Uterus (tissue), 4 donors: Measurements from ENCODE around the gene KCNJ14. TPM values are rescaled to one million over a fixed set of nuclear protein-coding genes. Genes with fewer than 3 reads are reported as not detected.

ENCODE experiments used
- DNase-seq, 2 donors: peaks; one replicate each; pipeline ENCODE4 v3.0.0-alpha.2; 2019 to 2020
- H3K27ac ChIP-seq, 2 donors: fragments of 200-600 bp; sonication (generic); 1 replicate in 1 of 2; 2 replicates in 1 of 2; pipeline ENCODE4 v1.5.1; 2016 to 2018
- H3K27me3 ChIP-seq, 2 donors: fragments of 200-600 bp; sonication (generic); one replicate each; pipeline ENCODE4 v1.5.1; 2018 to 2019; ENCODE audit warnings: control low read depth in 1 of 2
- H3K36me3 ChIP-seq, 2 donors: fragments of 200-600 bp; sonication (generic); one replicate each; pipeline ENCODE4 v1.5.1; 2019; ENCODE audit warnings: control low read depth in 1 of 2
- H3K4me1 ChIP-seq, 2 donors: fragments of 200-600 bp; sonication (generic); one replicate each; pipeline ENCODE4 v1.5.1; 2018 to 2019; ENCODE audit warnings: control low read depth in 1 of 2
- H3K4me3 ChIP-seq, 2 donors: fragments of 200-600 bp; sonication (generic); 1 replicate in 1 of 2; 2 replicates in 1 of 2; pipeline ENCODE4 v1.5.1; 2018 to 2019; ENCODE audit warnings: mild to moderate bottlenecking in 1 of 2
- H3K9me3 ChIP-seq, 2 donors: fragments of 200-600 bp; sonication (generic); one replicate each; pipeline ENCODE4 v1.5.1; 2019; ENCODE audit warnings: control low read depth in 1 of 2
- POLR2A ChIP-seq, 2 donors: fragments of 450-650 bp; IDR thresholded peaks; one replicate each; pipeline ENCODE4 v1.6.1; 2016; ENCODE audit warnings: antibody characterized with exemption in 2 of 2, mild to moderate bottlenecking in 1 of 2, moderate library complexity in 1 of 2
- intact Hi-C: fragments of 100-400 bp; cut with DNase I; formaldehyde crosslinking; loops from one replicate; pipeline ENCODE4 v1.15.1; 2023; ENCODE audit warnings: low total_unique reads
- total RNA-seq, 4 donors: library from RNA; depleted of rRNA in 3 of 4; stranded (reverse); fragments of >200 nt in 3 of 4; gene quantifications; one replicate each; pipeline versions ENCODE4 v1.1.0 to v1.2.4, GENCODE V29; 2014 to 2023
- TF ChIP-seq, protein P1 (sequence below), 4 experiments: fragments of 200-600 bp in 2 of 4; fragments of 450-650 bp in 2 of 4; sonication (generic) in 2 of 4; IDR thresholded peaks; one replicate each; pipeline ENCODE4 v1.5.1; 2016 to 2019; ENCODE audit warnings: antibody characterized with exemption in 4 of 4, mild to moderate bottlenecking in 2 of 4, moderate library complexity in 1 of 4
- donor health status: DM: yes; HTN: yes; CAD: no.

Gene KCNJ14
- total RNA-seq, 4 donors from 2014 or later = 0.29 to 2.2 (median 1.2) TPM; not detected in 1

DNA sequence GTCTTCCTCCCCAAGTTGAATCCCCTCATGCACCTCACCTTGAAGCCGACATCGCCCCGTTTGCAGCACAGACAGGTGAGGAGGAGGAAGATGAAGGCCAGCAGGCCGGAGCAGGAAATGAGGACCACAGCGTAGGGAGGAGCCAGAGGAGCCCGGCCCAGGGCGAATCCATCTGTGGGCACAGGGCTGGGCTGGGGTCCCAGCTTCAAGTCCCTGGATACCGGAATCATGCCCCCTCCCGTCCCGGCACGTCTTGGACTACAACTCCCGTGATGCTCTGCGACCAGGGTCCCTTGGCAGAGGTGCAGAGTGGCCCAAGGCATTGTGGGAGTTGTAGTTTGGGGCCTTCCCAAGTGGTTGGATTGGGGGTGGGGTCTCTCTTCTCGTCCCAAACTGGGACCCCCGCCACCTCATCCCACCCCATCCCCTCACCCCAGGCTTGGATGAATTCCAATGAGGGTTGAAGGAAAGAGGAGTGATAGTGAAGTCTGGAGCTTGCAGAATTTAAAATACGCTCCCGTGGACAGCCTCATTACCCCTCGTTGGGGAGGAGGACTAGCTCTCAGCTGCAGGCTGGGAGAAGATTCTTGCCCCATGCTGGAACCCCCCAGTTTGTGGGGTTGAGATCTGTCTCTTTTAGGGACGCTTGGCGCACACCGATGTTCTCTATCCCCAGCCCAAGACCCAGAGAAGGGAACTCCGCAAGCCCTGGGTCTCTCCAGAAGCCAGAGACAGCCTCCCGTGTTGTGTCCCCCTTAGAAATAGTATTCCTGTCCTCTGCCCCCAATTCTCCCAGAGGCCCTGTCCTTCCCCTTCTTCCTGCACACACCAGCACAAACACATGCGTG is 55.3 kb downstream of the KCNJ14 start:
- Histone ChIP-seq H3K27ac (no peak overlapping the region), H3K36me3 (no peaks in the 10 kb centered on the region), H3K9me3 (no peaks in the 10 kb centered on the region), H3K27me3 (peaks cover 22 to 30% of the 10 kb centered on the region in 2 donors), H3K4me1 (peaks cover 0 to 8% of the 10 kb centered on the region in 2 donors), H3K4me3 (no peak overlapping the region)
- peak; percentile 62 to 65 for DNase-seq
- TF ChIP-seq POLR2A (IDR thresholded peaks at IDR 0.05) = peak in 1 of 2 donors; percentile 11
- TF ChIP-seq, protein P1, sequence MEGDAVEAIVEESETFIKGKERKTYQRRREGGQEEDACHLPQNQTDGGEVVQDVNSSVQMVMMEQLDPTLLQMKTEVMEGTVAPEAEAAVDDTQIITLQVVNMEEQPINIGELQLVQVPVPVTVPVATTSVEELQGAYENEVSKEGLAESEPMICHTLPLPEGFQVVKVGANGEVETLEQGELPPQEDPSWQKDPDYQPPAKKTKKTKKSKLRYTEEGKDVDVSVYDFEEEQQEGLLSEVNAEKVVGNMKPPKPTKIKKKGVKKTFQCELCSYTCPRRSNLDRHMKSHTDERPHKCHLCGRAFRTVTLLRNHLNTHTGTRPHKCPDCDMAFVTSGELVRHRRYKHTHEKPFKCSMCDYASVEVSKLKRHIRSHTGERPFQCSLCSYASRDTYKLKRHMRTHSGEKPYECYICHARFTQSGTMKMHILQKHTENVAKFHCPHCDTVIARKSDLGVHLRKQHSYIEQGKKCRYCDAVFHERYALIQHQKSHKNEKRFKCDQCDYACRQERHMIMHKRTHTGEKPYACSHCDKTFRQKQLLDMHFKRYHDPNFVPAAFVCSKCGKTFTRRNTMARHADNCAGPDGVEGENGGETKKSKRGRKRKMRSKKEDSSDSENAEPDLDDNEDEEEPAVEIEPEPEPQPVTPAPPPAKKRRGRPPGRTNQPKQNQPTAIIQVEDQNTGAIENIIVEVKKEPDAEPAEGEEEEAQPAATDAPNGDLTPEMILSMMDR (IDR thresholded peaks at IDR 0.05) = no peak
- intact Hi-C loops = no loop called here

DNA sequence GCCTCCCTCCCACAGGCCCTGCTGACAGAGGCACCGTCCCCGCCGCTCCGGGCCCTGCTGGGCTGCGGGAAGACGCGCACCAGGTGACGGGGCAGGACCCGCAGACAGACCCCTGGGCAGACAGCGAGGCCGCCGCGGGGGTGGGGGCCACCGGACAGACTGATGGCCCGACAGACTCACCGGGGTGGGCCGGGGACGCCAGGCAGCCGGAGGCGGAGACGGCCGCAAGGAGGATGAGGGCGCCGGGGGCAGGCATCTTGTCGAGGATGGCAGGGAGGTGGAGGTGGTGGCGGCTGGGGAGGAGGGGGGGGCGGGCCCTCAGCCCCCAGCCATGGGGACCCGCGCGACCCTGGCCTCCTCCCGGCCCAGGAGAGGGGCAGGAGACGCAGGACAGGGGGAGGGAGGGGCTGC is 56.0 kb downstream of the KCNJ14 start:
- Histone ChIP-seq H3K36me3 (no peaks in the 10 kb centered on the region), H3K9me3 (no peaks in the 10 kb centered on the region), H3K4me3 (no peak overlapping the region), H3K4me1 (peaks cover 0 to 8% of the 10 kb centered on the region in 2 donors), H3K27ac (no peak overlapping the region), H3K27me3 (peaks cover 22 to 30% of the 10 kb centered on the region in 2 donors)
- intact Hi-C loops = no loop called here
- no peak for TF ChIP-seq POLR2A (IDR thresholded peaks at IDR 0.05)
- TF ChIP-seq, protein P1 (IDR thresholded peaks at IDR 0.05) = no peak
- no peak for DNase-seq

DNA sequence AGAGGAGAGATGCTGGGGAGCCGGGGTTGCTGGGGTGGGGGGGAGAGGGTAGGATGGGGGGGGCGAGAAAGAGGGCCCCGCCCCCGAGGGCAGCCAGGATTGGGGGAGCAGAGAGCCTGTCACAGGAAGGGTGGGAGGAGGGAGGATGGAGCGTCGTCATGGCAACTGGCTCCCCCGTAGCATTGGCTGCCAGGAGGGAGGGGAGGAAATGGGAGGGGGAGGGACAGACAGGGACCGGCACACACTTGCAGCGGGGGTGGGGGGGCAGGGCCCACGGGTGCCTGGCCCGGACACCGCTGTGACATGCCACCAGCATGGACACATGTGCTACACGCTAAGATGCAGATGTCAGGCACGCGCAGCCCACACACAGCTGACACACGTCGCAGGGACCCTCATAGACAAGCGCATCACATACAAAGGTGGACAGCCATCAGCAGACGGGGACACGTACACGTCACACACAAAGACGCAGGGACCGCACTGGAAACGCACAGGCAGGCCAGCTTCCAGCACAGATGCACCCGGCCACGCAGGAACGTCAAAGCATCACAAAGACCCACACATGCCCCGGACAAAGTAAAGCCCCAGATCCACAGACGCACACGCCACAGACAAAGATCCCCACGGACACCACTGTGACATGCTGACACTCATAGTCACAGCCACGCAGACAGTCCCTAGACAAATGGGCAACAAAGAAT is 56.6 kb downstream of the KCNJ14 start, which contains the start of gene LMTK3:
TSS of gene LMTK3 (minus strand) at position 36 of the 704 bp plus-strand sequence. CDS start 259 bp downstream, outside the sequence.
- Histone ChIP-seq H3K9me3 (no peaks in the 10 kb centered on the region), H3K27me3 (peaks cover 22 to 30% of the 10 kb centered on the region in 2 donors), H3K36me3 (no peaks in the 10 kb centered on the region), H3K27ac (no peak within 1 kb of the TSS), H3K4me3 (no peak within 1 kb of the TSS), H3K4me1 (peaks cover 0 to 8% of the 10 kb centered on the region in 2 donors)
- DNase-seq = no peak
- intact Hi-C loops = no loop called here
- TF ChIP-seq, protein P1 (IDR thresholded peaks at IDR 0.05) = no peak
- no peak for TF ChIP-seq POLR2A (IDR thresholded peaks at IDR 0.05)

DNA sequence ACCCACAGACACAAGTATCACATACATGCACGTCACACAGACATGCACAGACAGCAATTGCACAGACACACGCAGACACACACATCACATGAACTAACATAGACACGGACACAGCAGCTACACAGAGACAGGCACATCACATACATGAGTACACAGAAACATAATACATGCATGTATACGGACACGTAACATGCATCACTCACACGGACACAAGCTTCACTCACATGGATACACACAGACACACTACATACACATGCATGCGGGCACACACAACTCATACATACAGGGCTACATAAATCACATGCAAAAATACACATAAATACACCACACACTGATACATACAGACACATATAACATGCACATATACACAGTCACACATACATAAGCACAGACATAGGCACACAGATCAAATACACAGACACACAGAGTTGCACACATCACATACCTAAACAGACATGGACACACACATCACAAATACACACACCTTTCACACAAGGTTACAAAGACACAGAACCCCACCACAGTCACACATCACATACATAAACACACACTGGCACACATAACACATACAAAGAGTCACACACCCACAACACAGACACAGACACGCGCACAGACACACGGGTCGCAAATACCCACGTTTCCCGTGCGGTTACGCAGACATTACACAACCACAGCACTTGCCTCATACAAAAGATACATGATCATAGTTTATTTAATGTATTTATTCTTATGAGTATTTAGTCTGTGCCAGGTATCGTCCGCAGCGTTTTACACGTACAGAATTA is 57.3 kb downstream of the KCNJ14 start:
- TF ChIP-seq POLR2A (IDR thresholded peaks at IDR 0.05) = no peak
- TF ChIP-seq, protein P1 (IDR thresholded peaks at IDR 0.05) = no peak
- intact Hi-C loops = no loop called here
- no peak for DNase-seq
- Histone ChIP-seq H3K4me3 (no peak overlapping the region), H3K9me3 (no peaks in the 10 kb centered on the region), H3K27me3 (peaks cover 22 to 30% of the 10 kb centered on the region in 2 donors), H3K4me1 (peaks cover 0 to 8% of the 10 kb centered on the region in 2 donors), H3K27ac (no peak overlapping the region), H3K36me3 (no peaks in the 10 kb centered on the region)
